HG03354 (cell line): ENCODE results near the gene RAD54L.
"Not testable (repeated sequence)": the region's sequence is repeated elsewhere in the genome, so short reads cannot be mapped to it uniquely, and the experiment has no call there.

Experiments
- ATAC-seq: cut with Tn5 transposase; IDR thresholded peaks from one replicate; pipeline ENCODE4 v1.9.1; 2021; ENCODE audit warnings: mild to moderate bottlenecking; ENCODE audit not compliant: unreplicated experiment, poor library complexity, severe bottlenecking

RAD54L gene

GRCh38 chr1:46247436-46248121, at the start of gene RAD54L:
RAD54L (plus strand) TSS chr1:46247763; CDS start chr1:46248406, 643 bp downstream.
- ATAC-seq, result peak; percentile 94

- ATAC-seq, result peak; percentile 86
These were observed 49.4 kb upstream of the RAD54L start, which contains the start of gene POMGNT1 for GRCh38 chr1:46197964-46198811. POMGNT1 (minus strand) TSS chr1:46198434; CDS start chr1:46197821, 613 bp downstream.

GRCh38 chr1:46199233-46199749, 48.3 kb upstream of the RAD54L start:
- no peak for ATAC-seq

GRCh38 chr1:46203738-46204405, 43.7 kb upstream of the RAD54L start:
- ATAC-seq, result no peak

GRCh38 chr1:46204406-46204742, 43.2 kb upstream of the RAD54L start:
- ATAC-seq, result no peak

GRCh38 chr1:46205141-46205540, 42.4 kb upstream of the RAD54L start:
- no peak for ATAC-seq

- no peak for ATAC-seq
These were observed 41.8 kb upstream of the RAD54L start for GRCh38 chr1:46205791-46206190.

- ATAC-seq, result no peak
These were observed 41.2 kb upstream of the RAD54L start for GRCh38 chr1:46206399-46206798.

GRCh38 chr1:46210561-46210960, 37.0 kb upstream of the RAD54L start:
- no peak for ATAC-seq

GRCh38 chr1:46211051-46211450, 36.5 kb upstream of the RAD54L start:
- no peak for ATAC-seq

GRCh38 chr1:46215504-46215903, 32.1 kb upstream of the RAD54L start:
- no peak for ATAC-seq

- no peak for ATAC-seq
These were observed 29.1 kb upstream of the RAD54L start for GRCh38 chr1:46218443-46218842.

- no peak for ATAC-seq
These were observed 27.7 kb upstream of the RAD54L start for GRCh38 chr1:46219551-46220520.

- ATAC-seq, result no peak
These were observed 26.8 kb upstream of the RAD54L start for GRCh38 chr1:46220808-46221207.

- ATAC-seq, result no peak
These were observed 25.8 kb upstream of the RAD54L start for GRCh38 chr1:46221749-46222148.

GRCh38 chr1:46223055-46223454, 24.5 kb upstream of the RAD54L start:
- ATAC-seq, result not testable (repeated sequence)

GRCh38 chr1:46223472-46223943, 24.1 kb upstream of the RAD54L start:
- no peak for ATAC-seq

- no peak for ATAC-seq
These were observed 22.6 kb upstream of the RAD54L start for GRCh38 chr1:46224966-46225365.

- not testable (repeated sequence) for ATAC-seq
These were observed 16.3 kb upstream of the RAD54L start for GRCh38 chr1:46231231-46231630.
